Activated T-helper 2 cell treated with anti-CD3 and anti-CD28 coated beads, Interferon-gamma antibody, Interleukin-2, Interleukin-4, amounts not matched to agents 10 μg/mL and 5 μg/mL and 100 μg/mL, durations not matched to agents 14 hours and 24 hours and 36 hours (primary cell): ENCODE measurements around the gene GPSM3. TPM values are rescaled to one million over a fixed set of nuclear protein-coding genes. Genes with fewer than 3 reads are reported as not detected.

Source experiments
- DNase-seq: peaks from one replicate; pipeline ENCODE4 v3.0.0; 2021; ENCODE audit warnings: low spot score
- H3K27ac Mint-ChIP-seq: one replicate; pipeline ENCODE4 v1.8.0; 2021; ENCODE audit warnings: mixed read lengths
- H3K27me3 Mint-ChIP-seq: one replicate; pipeline ENCODE4 v1.8.0; 2021; ENCODE audit warnings: low read depth, mixed read lengths
- H3K36me3 Mint-ChIP-seq: one replicate; pipeline ENCODE4 v1.8.0; 2021; ENCODE audit warnings: low read depth, mixed read lengths
- H3K4me1 Mint-ChIP-seq: one replicate; pipeline ENCODE4 v1.8.0; 2021; ENCODE audit warnings: low read depth, mixed read lengths
- H3K4me3 Mint-ChIP-seq: one replicate; pipeline ENCODE4 v1.8.0; 2021; ENCODE audit warnings: low read depth, mild to moderate bottlenecking, moderate library complexity, mixed read lengths
- H3K9me3 Mint-ChIP-seq: one replicate; pipeline ENCODE4 v1.8.0; 2021; ENCODE audit warnings: mixed read lengths
- intact Hi-C: fragments of 100-400 bp; cut with micrococcal nuclease; formaldehyde crosslinking; loops from one replicate; pipeline ENCODE4 v1.15.1; 2023
- total RNA-seq: library from RNA; stranded (reverse); gene quantifications from 2 replicates; pipeline ENCODE4 v1.2.3, GENCODE V29; 2022

GPSM3 gene
- total RNA-seq, result 84.2 and 90.7 TPM in 2 replicates

GRCh38 chr6:32192608-32193039 lies at the start of gene GPSM3:
Gene GPSM3, minus strand, starts transcription at chr6:32192643. Its CDS starts 130 bp downstream, at chr6:32192513.
- peaks cover 36% of the 10 kb centered on the region for H3K36me3 Mint-ChIP-seq
- peaks cover 46% of the 10 kb centered on the region for H3K4me1 Mint-ChIP-seq
- H3K27me3 Mint-ChIP-seq, result no peaks in the 10 kb centered on the region
- H3K27ac Mint-ChIP-seq, result peak within 1 kb of the TSS; percentile 95
- no peaks in the 10 kb centered on the region for H3K9me3 Mint-ChIP-seq
- peak within 1 kb of the TSS; percentile 97 for H3K4me3 Mint-ChIP-seq
- intact Hi-C loops, result loop anchor here (5.0 to 10.0 kb wide), 2 partner anchors 642 to 1010 kb away; partner anchors contain the start of genes HSD17B8, RXRB, SLC39A7 and TAP2
- peak; percentile 53 for DNase-seq

- Mint-ChIP-seq H3K27ac (no peak overlapping the region), H3K4me3 (no peak overlapping the region), H3K9me3 (no peaks in the 10 kb centered on the region), H3K4me1 (peaks cover 18% of the 10 kb centered on the region), H3K27me3 (peaks cover 19% of the 10 kb centered on the region), H3K36me3 (no peaks in the 10 kb centered on the region)
- DNase-seq, result no peak
- intact Hi-C loops, result loop anchor here (10.0 kb wide), 1 partner anchor 174 kb away; no protein-coding TSS in a partner anchor
Observed at GRCh38 chr6:32240686-32241085, 48.2 kb upstream of the GPSM3 start.

DNA sequence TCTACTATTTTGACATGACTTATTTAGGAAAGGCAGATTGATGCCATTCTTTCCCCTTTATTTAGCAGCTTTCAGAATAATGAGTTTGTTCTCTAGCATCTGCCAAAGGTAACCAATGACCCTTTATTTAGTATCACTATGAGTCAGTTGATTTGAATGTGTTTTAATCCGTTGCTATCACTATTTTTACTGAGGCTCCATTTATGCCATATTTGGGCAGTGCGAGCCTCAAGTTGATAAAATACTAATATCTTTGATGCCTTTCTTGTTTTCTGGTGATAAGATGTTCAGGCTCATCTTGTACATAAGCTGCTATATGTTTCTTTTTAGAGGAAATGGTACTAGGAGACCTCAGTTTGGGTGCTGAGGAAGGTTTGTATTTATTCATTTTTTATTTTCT lies 47.0 kb upstream of the GPSM3 start:
- Mint-ChIP-seq H3K27ac (no peak overlapping the region), H3K36me3 (no peaks in the 10 kb centered on the region), H3K9me3 (no peaks in the 10 kb centered on the region), H3K27me3 (peaks cover 17% of the 10 kb centered on the region), H3K4me3 (no peak overlapping the region), H3K4me1 (peaks cover 17% of the 10 kb centered on the region)
- no peak for DNase-seq
- intact Hi-C loops, result no loop called here

DNA sequence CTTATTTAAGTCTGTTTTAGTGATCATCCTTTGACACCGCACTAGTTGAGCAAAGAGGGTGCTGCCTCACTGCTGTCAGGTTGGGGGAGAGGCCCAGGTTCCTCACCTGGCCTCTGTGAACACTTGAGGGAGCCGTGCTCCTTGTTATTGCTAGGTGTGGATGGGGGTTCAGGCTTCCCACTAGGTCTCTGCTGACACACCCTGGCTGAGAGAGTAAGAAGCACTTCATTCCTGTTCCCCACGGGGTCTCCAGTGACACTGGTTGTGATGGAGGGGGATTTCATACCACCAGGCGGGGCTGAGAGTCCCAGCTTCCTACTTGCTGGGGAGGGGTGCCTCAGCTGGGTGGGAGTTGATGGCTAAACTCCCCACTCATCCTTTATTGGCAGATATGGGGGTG lies 42.5 kb upstream of the GPSM3 start:
- intact Hi-C loops, result no loop called here
- Mint-ChIP-seq H3K36me3 (no peaks in the 10 kb centered on the region), H3K27me3 (no peaks in the 10 kb centered on the region), H3K4me3 (no peak overlapping the region), H3K27ac (no peak overlapping the region), H3K4me1 (no peaks in the 10 kb centered on the region), H3K9me3 (no peaks in the 10 kb centered on the region)
- no peak for DNase-seq

DNA sequence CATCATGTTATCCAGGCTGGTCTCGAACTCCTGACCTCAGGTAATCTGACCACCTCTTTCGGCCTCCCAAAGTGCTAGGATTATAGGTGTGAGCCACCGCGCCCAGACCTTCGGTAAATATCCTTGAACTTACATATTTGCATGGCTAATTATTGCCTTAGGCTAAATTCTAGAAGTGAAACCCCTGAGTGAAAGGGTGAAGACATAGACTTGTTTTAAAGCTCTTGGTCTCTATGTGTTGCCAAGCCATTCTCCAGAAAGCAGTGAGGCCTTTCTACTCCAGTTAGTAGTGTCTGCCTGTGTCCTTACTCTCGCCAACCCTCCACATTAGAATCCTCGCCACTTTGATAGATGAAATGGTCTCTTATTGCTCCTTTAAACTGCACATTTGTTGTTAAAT lies 34.0 kb upstream of the GPSM3 start:
- no peak for DNase-seq
- Mint-ChIP-seq H3K36me3 (no peaks in the 10 kb centered on the region), H3K9me3 (no peaks in the 10 kb centered on the region), H3K4me3 (no peak overlapping the region), H3K4me1 (no peaks in the 10 kb centered on the region), H3K27me3 (no peaks in the 10 kb centered on the region), H3K27ac (no peak overlapping the region)
- intact Hi-C loops, result no loop called here

DNA sequence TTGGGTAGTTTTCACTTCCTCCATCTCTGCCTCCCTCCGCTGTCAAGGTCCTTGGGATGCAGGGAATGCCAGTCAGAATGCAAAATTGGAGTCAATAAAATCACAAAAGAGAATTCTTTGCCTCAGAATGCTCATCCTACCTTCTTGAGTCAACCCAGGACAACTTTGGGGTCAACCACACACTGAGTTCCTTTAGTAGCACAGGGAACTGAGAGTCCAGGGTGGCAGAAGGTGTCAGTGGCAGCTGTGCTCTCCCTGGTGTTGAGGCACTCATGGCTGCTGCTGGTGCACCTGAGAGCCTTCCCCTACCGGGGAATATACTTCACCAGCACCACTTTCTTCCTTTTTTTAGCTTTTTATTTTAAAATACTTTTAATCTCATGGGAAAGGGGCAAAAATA lies 32.3 kb upstream of the GPSM3 start:
- Mint-ChIP-seq H3K4me1 (no peaks in the 10 kb centered on the region), H3K9me3 (no peaks in the 10 kb centered on the region), H3K36me3 (no peaks in the 10 kb centered on the region), H3K27ac (no peak overlapping the region), H3K27me3 (no peaks in the 10 kb centered on the region), H3K4me3 (no peak overlapping the region)
- DNase-seq, result no peak
- intact Hi-C loops, result no loop called here

DNA sequence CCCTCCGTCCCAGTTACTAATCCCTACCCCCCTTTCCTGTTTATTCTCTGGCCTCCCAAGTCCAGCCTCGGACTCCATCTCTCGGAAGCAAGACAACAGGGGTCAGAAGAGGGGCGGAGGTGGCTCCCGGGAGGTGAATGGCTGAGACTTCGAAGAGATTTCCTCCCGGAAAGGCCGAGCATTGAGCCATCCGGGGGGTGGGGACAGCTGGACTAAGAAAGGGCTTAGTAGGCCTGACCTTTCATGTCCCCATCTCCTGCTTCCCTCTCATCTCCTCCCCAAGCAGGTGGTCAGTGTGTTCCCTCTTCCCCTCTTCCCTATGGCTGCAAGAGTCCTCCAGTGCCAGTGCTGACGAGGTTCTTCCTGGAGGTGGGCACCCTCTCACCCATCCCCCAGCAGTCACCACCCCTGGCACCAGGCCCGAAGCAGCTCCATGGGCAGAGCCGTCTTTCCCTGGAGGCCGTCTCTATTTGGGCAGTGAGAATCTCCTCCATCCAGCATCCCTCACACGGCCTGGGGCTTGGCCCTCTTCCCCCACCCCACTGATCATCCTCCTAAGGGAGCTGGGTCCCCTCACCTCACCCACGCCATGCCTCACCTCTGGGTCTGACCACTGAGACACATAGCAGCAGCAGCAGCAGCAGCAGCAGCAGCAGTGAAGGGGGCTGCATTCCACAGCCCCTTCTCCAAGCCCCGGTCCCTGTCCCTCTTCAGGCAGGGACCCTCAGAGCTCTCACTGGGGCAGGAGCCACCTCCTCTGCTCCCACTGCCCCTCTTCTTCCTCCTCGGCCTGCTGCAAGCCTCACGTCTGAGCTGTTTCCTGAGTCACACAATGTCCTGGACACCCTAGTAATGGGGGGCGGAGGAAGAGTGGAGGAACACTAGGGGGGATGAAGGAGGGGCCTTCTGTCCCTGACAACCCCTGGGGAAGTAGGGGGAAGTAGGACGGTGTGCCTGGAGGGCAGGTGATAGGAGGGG lies 31.1 kb upstream of the GPSM3 start, which contains the start of gene NOTCH4:
NOTCH4 (minus strand) TSS at position 810 of the 978 bp plus-strand sequence; CDS start at position 671, 139 bp downstream.
- H3K27ac Mint-ChIP-seq, result no peak within 1 kb of the TSS
- H3K36me3 Mint-ChIP-seq, result no peaks in the 10 kb centered on the region
- no peak within 1 kb of the TSS for H3K4me3 Mint-ChIP-seq
- no peaks in the 10 kb centered on the region for H3K4me1 Mint-ChIP-seq
- no peak for DNase-seq
- intact Hi-C loops, result no loop called here
- H3K9me3 Mint-ChIP-seq, result no peaks in the 10 kb centered on the region
- peaks cover 1% of the 10 kb centered on the region for H3K27me3 Mint-ChIP-seq

DNA sequence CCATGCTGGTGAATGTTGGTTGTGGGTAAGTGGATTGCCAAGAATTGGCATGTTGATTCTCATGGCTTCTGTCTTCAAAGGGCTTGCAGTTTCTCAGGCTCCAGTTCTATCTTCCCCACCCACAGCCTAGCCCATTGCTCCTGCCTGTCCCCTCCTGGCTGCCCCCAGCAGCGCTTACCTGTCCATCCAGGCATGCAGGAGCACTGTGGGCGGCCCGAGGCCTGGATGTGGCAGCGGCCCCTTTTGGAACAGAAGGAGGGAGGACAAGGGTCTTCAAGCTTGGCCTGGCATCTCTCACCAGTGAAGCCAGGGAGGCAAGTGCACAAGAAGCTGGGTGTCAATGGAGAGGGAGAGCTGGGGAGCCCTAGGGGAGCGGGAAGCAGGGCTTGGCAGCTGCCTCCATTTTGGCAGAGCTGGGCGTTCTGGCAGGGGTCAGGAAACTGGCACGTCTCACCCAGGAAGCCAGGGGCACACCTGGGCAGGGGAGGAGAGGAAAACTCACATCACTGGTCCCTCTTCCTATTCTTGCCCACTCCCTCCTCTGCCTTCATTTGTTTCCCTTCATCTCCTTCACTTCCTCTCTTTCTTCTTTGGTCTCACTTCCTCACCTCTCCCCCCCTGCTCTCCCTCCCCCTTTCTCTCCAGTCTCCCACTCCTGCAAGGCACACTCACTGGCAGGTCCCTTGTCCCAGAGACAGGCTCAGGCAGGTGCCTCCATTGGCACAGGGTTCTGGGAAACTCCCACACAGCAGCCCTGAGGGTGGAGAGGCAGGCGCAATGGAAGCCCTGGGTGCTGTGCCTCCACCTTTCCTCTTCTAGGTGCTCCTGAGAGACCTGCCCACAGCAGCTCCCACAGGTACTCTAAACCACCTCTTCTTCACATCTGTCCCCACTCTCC lies 30.1 kb upstream of the GPSM3 start:
- intact Hi-C loops, result no loop called here
- H3K4me3 Mint-ChIP-seq, result no peak overlapping the region
- peaks cover 3% of the 10 kb centered on the region for H3K27me3 Mint-ChIP-seq
- H3K27ac Mint-ChIP-seq, result no peak overlapping the region
- H3K4me1 Mint-ChIP-seq, result no peaks in the 10 kb centered on the region
- DNase-seq, result no peak
- no peaks in the 10 kb centered on the region for H3K36me3 Mint-ChIP-seq
- no peaks in the 10 kb centered on the region for H3K9me3 Mint-ChIP-seq

DNA sequence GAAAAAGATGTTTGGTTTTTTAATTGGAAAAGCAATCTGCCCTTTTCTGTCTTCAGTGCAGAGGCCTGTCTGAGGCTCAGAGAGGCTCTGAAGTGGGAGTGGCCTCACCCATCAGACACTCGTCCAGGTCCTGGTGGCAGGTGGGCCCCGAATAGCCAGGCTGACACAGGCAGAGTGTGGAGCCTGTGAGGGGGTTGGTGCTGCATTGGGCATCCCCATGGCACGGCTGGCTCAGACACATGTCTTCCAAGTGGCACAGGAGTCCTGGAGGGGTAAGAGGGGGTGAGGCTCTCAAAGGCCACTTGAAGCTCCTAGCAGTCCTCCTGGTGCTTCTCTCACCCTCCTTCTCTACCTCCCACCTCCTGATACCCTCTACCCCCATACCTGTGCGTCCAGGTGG lies 27.6 kb upstream of the GPSM3 start:
- H3K4me1 Mint-ChIP-seq, result no peaks in the 10 kb centered on the region
- no peaks in the 10 kb centered on the region for H3K36me3 Mint-ChIP-seq
- no peak for DNase-seq
- peaks cover 4% of the 10 kb centered on the region for H3K27me3 Mint-ChIP-seq
- H3K4me3 Mint-ChIP-seq, result no peak overlapping the region
- H3K27ac Mint-ChIP-seq, result no peak overlapping the region
- no peaks in the 10 kb centered on the region for H3K9me3 Mint-ChIP-seq
- intact Hi-C loops, result no loop called here

DNA sequence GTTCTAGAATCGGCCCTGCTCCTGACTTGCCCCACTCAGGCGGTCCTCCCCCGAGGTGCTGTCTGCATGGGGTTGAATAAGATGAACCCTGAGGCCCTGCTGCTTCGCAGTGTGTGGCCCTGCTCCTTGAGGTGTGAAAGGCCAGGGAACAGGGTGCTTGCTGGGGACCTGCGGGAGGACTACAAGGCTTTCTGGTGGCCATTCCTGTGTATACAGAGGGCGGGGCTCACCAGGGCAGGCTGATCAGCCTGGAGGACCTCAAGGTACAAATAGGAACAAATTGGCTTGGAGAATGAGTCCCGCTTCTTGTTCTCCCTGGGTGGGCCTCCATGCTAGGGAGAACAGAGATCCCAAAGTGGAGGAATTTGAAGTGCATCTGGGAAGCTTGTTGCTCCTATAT lies 25.7 kb upstream of the GPSM3 start:
- H3K4me1 Mint-ChIP-seq, result no peaks in the 10 kb centered on the region
- no peaks in the 10 kb centered on the region for H3K36me3 Mint-ChIP-seq
- H3K27me3 Mint-ChIP-seq, result peaks cover 4% of the 10 kb centered on the region
- H3K27ac Mint-ChIP-seq, result no peak overlapping the region
- no peak overlapping the region for H3K4me3 Mint-ChIP-seq
- no peaks in the 10 kb centered on the region for H3K9me3 Mint-ChIP-seq
- intact Hi-C loops, result no loop called here
- DNase-seq, result no peak

- Mint-ChIP-seq H3K4me3 (no peak overlapping the region), H3K4me1 (no peaks in the 10 kb centered on the region), H3K27me3 (peaks cover 4% of the 10 kb centered on the region), H3K9me3 (no peaks in the 10 kb centered on the region), H3K36me3 (no peaks in the 10 kb centered on the region), H3K27ac (no peak overlapping the region)
- intact Hi-C loops, result no loop called here
- no peak for DNase-seq
Observed at GRCh38 chr6:32216998-32217397, 24.6 kb upstream of the GPSM3 start.

GRCh38 chr6:32216285-32216684 lies 23.8 kb upstream of the GPSM3 start:
- H3K27me3 Mint-ChIP-seq, result peaks cover 4% of the 10 kb centered on the region
- DNase-seq, result no peak
- H3K36me3 Mint-ChIP-seq, result no peaks in the 10 kb centered on the region
- no peak overlapping the region for H3K27ac Mint-ChIP-seq
- no peak overlapping the region for H3K4me3 Mint-ChIP-seq
- intact Hi-C loops, result no loop called here
- H3K9me3 Mint-ChIP-seq, result no peaks in the 10 kb centered on the region
- no peaks in the 10 kb centered on the region for H3K4me1 Mint-ChIP-seq
